NOMO-1 treated with dmso at 0.1 percent for 144 hours (cell line): ENCODE measurements around the gene P3H2.

ENCODE experiments used
- DNase-seq: peaks from one replicate; lab custom pipeline; 2025; ENCODE audit not compliant: unreplicated experiment; lab: John Stamatoyannopoulos, UW

The P3H2 gene

GRCh38 chr3:189950258-189950657 lies 170.4 kb downstream of the P3H2 start:
- no peak for DNase-seq

- DNase-seq = no peak
Observed at GRCh38 chr3:189949580-189949979, 171.1 kb downstream of the P3H2 start.

- DNase-seq = no peak
Observed at GRCh38 chr3:189948724-189949045, 172.0 kb downstream of the P3H2 start.

GRCh38 chr3:189947948-189948723 lies 172.6 kb downstream of the P3H2 start:
- no peak for DNase-seq

GRCh38 chr3:189947068-189947467 lies 173.6 kb downstream of the P3H2 start:
- no peak for DNase-seq

GRCh38 chr3:189945935-189946709 lies 174.6 kb downstream of the P3H2 start:
- no peak for DNase-seq

GRCh38 chr3:189944285-189945145 lies 176.2 kb downstream of the P3H2 start:
- no peak for DNase-seq

GRCh38 chr3:189942948-189943347 lies 177.7 kb downstream of the P3H2 start:
- no peak for DNase-seq

GRCh38 chr3:189941679-189942078 lies 179.0 kb downstream of the P3H2 start:
- DNase-seq = no peak

- no peak for DNase-seq
Observed at GRCh38 chr3:189941125-189941524, 179.6 kb downstream of the P3H2 start.

GRCh38 chr3:189937302-189938127 lies 183.2 kb downstream of the P3H2 start:
- no peak for DNase-seq

GRCh38 chr3:189936201-189936945 lies 184.3 kb downstream of the P3H2 start:
- DNase-seq = no peak

- DNase-seq = no peak
Observed at GRCh38 chr3:189927975-189928895, 192.5 kb downstream of the P3H2 start.

GRCh38 chr3:189921770-189922169 lies 198.9 kb downstream of the P3H2 start:
- no peak for DNase-seq

GRCh38 chr3:189914799-189915198 lies 205.9 kb downstream of the P3H2 start:
- peak; percentile 93 for DNase-seq

- DNase-seq = no peak
Observed at GRCh38 chr3:189911001-189911400, 209.7 kb downstream of the P3H2 start.

GRCh38 chr3:189909573-189909972 lies 211.1 kb downstream of the P3H2 start:
- no peak for DNase-seq

GRCh38 chr3:189909139-189909538 lies 211.6 kb downstream of the P3H2 start:
- no peak for DNase-seq

GRCh38 chr3:189908646-189909045 lies 212.1 kb downstream of the P3H2 start:
- DNase-seq = no peak
